ENCODE data around the gene KPNA1.
"Not testable (repeated sequence)": the region's sequence is repeated elsewhere in the genome, so short reads cannot be mapped to it uniquely, and the experiment has no call there.

Gene KPNA1

DNA sequence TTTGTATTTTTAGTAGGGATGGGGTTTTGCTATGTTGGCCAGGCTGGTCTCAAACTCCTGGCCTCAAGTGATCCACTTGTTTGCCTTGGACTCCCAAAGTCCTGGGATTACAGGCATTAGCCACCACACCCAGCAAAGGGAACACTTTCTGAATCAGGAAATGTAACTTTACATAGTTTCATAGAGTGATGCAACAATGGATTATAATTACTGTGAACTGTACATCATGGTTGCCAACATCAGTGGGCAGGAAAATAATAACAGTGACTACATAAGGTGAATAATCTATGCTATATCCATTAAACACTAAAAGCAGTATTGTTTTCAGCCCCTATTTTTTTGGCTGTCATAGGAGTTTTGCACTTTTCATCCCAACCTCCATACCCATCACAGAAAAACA is 5.0 kb upstream of the KPNA1 start:
- DNase-seq = no peak

DNA sequence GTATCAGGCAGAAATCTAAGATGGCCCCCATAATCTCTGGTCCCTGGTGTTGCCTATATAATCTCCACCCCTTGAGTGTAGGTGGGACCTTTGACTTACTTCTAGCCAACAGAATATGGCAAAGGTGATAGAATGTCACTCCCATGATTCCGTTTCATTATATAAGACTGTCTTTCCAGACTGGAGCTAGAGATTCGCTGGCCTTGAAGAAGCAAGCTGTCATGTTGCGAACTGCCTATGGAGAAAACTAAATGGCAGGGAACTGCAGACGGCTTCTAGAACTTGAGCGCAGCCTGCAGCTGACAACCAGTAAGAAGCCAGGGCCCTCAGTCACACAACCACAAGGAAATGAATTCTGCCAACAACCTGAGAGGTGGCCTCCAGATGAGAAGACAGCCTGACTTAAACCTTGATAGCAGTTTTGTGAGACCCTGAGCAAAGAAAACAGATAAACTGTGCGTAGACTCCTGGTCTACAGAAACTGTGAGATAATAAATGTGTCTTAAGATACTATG is 2.2 kb upstream of the KPNA1 start:
- no peak for DNase-seq

DNA sequence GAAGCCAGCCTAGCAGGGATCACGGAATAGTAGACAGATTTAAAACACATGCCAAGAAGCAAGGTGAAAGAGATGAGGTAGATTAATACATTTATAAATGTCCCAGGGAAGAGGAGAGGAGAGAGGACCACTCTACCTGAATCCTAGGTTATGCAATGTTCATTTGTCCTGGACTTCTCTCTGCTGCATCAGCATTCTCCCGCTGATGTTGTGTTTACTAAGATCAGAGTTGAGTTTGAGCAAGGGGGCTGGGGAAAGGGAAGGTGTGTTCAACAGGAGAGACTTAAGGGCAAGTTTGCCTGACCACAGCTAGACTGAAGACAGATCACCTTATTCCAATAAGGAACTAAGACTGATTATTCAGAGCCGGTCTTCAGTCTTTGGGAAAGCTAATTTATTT is 1.1 kb upstream of the KPNA1 start:
- no peak for DNase-seq

DNA sequence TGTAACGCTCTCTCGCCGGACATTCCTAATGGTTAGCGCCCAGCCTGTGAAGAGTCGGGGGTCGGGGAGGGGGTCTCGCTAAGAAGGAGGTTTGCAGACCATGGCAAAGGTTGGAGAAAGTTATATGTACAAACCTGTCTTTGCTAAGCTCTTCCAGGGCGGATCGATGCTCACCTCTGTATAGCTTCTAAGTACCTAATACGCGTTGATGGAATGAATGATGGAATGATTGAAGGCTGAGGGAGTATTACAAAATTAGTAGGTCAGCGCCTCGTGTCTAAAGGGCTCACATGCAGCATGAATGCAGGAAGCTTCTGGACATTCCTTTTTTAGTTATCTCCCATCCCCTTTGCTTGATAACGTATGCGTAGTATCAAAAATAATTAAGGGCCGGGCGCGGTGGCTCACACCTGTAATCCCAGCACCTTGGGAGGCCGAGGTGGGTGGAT is 305 bp upstream of the KPNA1 start:
- DNase-seq = no peak

DNA sequence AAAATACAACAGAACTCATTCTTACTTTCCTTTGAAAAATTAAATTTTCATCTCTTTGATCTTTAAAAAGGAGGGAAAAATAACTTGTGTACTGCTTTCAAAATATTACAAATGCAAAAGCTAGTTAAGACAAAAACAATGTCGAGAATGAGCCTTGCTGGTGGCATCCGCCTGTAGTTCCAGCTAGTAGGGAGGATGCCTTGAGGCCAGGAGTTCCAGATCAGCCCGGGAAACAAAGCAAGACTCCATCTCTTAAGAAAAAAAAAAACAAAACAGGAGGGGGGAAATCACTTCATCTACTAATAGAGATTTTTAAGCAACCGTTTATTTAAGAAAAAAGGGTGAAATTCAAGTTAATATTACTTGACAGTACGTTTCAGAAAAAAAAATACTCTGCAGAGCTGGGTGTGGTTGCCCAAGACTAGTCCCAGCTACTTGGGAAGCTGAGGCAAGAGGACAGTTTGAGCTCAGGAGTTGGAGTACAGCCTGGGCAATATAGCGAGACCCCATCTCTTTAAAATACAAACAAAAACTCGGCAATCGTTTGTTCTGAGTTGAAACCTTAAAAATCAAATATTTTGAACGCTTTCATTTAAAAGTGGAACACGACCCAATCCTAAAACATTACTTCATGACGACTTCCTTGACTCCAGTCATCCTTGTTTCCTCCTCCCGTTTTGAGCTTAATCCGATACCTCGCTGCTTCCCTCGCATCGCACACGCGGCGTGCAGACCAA is 1.2 kb downstream of the KPNA1 start:
- no peak for DNase-seq

DNA sequence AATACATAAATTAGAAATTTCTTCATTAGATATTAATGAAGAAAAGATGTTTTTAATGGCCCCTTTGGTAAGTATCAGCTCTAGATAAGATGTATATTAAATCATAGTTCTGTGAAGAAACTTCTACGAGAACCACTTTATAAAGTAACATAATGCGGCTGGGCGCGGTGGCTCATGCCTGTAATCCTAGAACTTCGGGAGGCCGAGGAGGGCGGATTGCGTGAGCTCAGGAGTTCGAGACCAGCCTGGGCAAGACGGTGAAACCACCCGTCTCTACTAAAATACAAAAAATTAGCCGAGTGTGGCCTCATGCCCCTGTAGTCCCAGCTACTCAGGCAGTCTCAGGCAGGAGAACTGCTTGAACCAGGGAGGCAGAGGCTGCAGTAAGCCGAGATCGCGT is 2.5 kb downstream of the KPNA1 start:
- DNase-seq = no peak

DNA sequence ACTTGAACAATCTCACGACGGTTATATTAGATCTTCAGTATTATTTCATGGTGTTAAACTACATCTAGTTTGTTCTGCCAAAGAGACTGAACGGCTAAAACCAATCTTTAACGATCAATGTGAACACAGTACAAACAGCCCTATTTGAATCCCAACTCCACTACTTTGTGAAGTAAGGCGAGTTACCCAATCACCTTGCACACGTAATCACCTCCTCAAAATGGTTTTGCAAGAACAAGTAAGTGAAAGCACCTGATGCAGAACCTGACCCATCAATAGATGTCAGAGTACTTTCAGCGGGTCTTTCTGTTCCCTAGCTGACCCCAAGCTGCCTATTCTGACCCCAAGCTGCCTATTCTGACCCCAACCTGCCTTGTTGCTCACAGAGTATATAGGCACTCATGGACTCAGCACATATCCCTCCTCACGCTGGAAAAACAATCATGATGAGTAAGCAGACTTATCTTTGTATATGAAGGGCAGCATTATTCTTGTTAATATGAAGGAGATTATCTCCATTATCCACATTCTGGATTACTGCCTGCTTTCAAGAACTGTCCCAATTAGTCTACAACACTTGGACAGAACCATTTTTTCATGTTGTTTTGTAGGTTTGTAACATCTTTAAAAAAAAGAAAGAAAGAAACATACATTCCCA is 3.7 kb downstream of the KPNA1 start:
- DNase-seq = no peak

DNA sequence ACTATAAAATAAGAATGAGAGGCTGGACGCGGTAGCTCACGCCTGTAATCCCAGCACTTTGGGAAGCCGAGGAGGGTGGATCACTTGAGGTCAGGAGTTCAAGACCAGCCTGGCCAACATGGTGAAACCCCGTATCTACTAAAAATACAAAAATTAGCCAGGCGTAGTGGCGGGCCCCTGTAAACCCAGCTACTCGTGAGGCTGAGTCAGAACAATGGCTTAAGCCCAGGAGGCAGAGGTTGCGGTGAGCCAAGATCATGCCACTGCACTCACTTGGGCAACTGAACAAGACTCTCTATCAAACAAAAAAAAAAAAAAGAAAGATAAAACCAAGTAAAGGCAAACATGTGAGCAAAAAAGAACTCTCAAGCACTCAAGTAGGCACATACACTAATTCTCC is 5.8 kb downstream of the KPNA1 start:
- DNase-seq = not testable (repeated sequence)

DNA sequence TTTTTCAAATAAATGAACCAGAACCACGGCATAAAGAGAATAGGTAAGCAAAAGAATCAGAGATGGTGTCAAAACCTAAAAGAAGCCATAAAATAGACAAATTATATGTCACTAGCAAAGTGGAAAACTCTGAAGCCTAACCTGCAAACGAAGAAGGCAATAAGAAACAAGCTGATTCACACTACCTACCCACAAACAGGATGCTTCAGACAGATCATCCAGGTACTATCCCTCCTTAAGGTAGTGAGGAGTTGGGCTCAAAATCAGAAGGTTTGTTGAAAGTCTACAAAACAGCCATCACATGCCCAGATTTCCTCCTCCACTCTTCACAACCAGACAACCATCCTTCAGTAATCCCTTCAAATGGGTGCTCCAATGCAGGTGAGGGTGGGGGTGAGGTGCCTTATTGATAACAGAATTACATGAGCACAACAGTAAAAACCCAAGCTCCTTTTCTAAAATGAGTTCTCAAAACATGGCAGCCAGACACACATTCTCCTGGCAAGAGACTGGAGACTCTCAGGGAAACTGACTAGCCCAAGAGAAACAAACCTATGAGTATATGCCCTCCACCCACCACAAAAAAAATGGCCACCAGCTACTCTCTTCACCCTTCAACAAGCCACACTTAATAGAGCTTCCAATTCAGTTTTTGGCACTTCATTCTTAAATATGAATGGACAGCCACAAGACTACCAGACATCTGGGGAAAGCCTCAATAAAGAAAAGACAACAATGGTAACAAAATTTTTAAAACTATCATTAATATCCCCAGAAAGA is 6.4 kb downstream of the KPNA1 start:
- DNase-seq = no peak

DNA sequence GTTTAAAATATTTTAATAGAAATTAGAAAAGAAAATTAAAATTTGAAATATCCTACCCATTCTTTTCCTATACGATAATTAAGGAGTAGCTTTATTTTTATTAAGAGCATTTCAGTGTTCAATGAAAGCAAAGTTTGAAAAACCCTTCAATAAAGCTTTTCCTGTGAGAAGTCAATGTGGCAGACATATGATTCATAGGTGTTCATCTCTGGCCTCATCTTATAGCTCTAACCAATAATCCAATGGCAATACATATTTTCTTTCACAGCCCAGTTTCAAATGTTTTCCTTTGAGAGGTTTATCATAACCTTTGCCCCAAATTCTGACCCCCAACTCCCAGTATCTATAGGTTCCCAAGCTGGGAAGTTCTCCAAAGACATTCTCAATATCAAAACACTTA is 8.3 kb downstream of the KPNA1 start:
- no peak for DNase-seq

DNA sequence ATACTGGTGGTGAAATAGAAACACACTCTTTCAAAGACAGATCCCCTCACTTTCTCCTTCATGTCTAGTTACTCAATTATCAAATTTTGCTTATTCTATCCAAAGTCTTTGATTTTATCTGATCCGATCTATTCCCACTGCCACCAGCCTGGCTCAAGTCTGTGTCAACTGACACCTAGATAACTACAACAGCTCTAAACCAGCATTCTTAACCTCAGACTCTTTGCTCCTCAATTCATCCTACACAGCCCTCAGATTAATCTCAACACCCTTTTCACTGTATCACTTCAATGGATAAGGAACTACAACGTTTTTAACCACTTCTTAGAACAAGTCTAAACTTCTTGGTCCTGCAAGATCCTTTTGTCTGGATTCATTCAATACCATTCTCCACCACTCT is 9.1 kb downstream of the KPNA1 start:
- no peak for DNase-seq

DNA sequence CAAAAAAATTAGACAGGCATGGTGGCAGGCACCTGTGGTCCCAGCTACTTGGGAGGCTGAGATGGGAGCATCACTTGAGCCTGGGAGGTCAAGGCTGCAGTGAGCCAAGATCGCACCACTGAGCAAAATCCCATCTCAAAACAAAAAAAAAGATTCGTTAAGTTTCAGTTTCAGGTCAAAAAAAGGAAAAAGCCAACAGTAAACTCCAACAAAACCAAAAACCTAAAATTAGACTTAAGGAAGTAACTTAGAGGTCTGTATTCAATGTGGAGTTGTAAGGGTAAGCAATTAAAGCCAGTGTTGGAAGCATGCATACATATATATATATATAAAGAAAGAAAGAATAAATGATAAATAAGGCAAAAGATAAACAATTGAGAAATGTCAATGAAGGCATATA is 11.8 kb downstream of the KPNA1 start:
- no peak for DNase-seq

DNA sequence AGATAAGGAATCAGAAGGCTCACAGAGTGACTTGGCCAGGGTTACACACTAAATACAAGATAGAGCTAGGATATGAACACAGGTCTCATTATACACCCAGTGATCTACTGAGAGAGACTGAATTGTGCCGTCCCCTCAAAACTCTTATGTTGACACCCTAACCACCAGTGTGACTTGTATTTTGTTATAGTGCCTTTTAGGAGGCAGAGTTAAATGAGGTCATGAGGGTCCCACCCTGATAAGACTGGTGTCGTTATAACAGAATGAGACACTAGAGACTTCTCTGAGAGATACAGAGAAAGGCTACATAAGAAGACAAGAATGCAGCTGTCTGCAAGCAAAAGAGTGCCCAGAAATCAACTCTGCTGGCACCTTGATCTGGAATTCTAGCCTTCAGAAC is 12.6 kb downstream of the KPNA1 start:
- DNase-seq = no peak

DNA sequence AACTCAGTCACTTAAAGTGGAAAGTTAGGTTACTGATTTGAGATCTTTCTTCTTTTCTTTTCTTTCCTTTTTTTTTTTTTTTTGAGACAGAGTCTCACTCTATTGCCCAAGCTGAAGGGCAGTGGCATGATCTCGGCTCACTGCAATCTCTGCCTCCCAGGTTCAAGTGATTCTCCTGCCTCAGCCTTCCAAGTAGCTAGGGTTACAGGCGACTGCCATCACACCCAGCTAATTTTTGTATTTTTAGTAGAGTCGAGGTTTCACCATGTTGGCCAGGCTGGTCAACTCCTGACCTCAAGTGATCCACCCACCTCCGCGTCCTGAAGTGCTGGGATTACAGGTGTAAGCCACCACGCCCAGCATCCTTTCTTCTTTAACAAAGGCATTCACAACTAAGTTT is 13.8 kb downstream of the KPNA1 start:
- not testable (repeated sequence) for DNase-seq

DNA sequence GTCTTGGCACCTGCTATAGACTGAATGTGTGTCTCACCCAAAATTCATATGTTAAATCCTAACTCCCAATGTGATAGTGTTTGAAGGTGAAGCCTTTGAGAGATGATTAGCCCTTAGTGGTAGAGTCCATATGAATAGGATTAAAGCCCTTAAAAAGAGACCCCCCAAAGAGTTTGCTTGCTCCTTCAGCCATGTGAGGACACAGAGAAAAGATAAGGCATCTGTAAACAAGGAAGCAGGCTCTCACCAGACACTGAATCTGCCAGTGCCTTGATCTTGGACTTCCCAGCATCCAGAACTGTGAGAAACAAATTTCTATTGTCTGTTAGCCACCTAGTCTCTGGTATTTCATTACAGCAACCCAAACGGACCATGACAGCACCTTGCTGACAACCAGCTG is 16.6 kb downstream of the KPNA1 start:
- DNase-seq = no peak

DNA sequence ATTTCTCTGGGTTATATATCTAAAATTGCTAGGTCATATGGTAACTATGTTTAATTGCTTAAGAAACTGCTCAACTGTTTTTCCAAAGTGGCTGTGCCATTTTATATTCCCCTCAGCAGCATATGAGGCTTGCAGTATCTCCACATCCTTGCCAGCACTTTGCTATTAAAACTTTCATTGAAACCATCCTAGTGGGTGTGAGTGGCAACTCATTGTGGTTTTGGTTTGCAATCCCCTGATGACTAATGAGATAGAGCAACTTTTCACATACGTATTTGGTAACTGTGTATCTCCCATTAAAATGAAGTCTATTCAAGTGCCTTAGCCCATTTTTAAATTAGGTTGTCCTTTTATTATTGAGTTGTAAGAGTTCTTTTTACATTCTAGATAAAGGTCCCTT is 17.3 kb downstream of the KPNA1 start:
- DNase-seq = no peak

DNA sequence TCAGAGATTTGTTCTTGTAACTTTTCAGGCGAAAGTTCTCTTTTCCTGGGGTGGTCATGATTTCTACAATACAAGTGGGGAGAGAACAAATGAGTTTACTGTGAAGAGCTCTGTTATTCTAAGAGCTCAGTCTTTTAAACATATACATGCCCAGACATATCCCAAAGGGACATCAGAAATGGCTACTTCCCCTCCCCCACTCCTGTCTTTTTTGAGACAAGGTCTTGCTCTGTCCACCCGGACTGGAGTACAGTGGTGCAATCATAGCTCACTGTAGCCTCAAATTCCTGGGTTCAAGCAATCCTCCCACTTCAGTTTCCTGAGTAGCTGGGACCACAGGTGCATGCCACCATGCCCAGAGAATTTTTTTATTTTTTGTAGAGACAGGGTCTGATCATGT is 18.2 kb downstream of the KPNA1 start:
- no peak for DNase-seq

DNA sequence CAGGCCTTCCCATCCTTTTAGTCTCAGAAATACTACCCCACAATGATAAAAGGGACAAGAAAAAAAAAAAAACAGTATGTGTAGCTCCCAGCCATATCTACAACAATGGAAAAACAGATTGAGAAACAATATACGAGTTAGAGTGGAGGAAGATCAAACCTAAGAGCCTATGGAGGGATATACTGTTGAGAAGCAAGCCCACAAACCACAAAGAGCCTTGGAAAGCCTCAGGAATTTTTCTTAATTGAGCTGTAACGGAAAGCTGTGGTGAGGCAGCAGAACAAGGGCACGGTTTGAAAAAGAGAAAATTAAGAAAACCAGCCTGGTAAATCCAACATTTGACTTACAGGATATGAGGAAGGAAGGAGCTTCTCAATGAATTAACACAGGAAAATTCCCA is 21.4 kb downstream of the KPNA1 start:
- no peak for DNase-seq

DNA sequence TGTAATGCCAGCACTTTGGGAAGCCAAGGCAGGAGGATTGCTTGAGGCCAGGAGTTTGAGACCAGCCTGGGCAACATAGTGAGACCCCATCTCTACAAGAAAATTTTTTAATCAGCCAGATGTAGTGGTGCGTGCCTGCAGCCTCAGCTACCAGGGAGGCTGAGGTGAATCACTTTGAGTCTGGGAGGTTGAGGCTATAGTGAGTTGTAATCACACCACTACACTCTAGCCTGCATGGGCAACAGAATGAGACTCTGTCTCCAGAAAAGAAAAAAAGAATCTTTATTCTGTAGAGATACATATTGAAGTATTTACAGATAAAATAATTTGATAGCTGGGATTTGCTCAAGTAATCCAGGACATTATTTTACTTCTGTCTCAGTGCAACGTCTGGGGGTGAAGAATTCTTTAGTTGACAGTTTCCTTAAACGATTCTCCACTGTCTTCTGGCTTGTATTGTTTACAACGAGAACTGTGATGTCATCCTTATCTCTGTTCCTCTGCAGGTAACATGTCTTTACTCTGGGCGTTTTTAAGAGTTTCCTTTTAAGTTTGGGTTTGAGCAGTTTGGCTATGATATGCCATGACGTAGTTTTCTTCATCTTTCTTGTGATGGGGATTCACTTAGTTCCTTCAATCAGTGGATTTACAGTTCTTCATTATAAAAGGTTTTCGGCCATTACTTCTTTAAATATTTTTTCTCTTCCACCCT is 26.3 kb downstream of the KPNA1 start:
- DNase-seq = no peak

DNA sequence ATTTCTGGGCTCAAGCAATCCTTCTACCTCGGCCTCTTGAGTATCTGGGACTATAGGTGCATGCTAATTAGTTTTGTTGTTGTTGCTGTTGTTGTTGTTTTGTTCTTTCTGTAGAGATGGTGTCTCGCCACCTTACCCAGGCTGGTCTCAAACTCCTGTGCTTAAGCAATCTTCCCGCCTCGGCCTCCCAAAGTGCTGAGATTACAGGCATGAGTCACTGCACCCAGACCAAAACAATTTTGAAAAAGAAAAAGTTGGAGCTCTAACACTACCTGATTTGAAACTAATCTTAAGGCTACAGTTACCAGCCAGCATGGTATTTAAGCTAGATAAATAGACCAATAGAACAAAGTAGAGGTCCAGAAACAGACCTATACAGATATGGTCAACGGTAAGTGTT is 29.8 kb downstream of the KPNA1 start:
- DNase-seq = no peak

DNA sequence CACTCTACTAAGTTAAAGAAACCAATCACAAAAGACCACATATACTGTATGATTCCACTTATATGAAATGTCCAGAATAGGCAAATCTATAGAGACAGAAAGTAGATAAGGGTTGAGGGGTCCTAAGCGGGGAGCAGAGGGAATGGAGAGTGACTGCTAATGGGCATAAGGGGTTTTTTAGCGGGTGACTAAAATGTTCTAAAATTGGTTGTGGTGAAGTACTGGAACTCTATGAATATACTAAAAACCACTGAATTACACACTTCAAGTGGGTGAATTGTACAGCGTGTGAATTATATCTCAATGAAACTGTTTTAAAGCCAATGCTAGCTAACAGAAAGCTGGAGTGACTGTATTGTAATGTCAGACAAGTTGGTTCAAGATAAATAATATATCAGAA is 33.3 kb downstream of the KPNA1 start:
- DNase-seq = no peak

DNA sequence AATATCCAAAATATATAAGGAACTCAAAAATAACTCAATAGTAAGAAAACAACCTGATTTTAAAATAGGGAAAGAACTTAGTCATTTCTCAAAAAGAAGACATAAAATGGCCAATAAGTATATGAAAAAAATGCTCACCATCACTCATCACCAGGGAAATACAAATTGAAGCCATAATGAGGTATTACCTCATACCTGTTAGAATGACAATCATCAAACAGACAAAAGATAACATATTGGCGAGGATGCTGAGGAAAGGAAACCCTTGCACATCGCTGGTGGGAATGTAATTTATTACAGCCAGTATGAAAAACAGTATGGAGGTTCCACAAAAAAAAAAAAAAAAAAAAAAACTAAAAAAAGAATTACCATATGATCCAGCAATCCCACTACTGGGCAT is 38.2 kb downstream of the KPNA1 start:
- no peak for DNase-seq

DNA sequence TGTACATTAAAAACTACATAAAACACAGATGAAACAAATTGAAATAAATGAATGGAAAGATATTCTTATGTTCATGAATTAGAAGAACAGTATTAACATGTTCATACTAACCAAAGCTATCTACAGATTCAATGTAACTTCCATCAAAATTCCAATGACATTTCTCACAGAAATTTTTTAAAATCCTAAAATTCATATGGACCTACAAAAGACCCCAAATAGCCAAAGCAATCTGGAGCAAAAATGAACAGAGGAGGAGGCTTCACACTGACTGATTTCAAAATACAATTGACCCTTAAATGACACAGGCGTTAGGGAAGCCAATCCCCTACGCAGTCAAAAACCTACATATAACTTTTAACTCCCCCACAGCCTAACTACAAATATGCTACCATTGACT is 39.4 kb downstream of the KPNA1 start:
- DNase-seq = no peak

Data from NCI-H446 (cell line).